Measurements from ENCODE around the gene SRMS.

Gene SRMS

GRCh38 chr20:63551068-63551467 lies 3.5 kb upstream of the SRMS start:
- DNase-seq, result no peak

- no peak for DNase-seq
Observed at GRCh38 chr20:63549679-63550282, 2.2 kb upstream of the SRMS start.

- DNase-seq, result no peak
Observed at GRCh38 chr20:63549019-63549418, 1.5 kb upstream of the SRMS start.

DNA sequence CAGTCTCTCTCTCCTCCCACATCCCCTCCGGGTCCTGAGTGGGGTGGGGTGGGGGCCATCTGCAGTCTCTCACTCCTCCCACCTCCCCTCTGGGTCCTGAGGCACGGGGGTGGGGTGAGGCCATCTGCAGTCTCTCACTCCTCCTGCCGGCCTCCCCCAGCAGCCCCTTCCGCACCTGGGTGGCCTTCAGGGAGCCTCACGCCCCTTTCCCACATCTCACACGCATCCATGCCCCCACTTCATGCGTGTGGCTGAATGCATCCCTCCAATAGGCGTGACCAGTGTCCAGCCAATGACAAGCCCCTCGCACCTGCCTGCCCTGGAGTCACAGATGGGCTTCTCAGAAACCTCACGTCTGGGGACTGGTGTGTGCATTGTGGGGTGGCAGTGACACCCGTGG lies 993 bp upstream of the SRMS start:
- no peak for DNase-seq

DNA sequence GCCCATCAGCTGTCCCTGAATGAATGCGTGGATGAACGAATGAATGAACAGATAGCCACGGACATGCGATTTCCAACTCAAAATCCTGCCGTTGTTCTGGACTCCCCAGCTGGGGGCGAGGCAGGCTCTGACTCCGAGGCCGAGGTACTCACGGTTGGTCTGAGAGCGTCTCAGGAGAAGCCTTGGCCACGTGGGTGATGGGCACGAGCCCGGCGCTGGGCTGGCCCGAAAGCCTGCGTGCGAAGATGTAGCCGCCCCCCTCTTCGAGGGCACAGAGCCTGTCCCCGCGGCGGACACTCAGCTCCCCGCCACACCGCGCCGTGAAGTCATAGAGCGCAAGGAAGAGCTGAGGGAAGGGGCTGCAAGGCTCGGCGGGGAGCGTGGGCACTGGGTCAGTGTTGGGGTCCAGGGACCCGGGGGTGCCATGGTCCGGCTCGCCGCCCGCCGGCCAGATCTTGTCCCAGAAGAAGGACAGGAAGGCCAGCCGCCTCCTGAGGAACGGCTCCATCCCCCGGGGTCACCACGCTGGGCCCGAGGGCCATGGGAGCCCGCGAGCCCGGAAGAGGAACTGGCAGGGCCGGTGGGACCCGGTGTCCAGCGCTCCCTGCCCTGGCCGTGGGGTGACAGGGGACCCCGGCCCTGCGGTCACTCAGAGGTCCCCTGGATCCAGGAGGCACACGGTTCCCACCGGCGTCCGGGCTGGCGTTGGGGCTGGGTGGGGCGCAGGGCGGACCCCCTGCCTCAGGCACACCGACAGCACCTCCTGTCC lies 409 bp downstream of the SRMS start:
- no peak for DNase-seq

DNA sequence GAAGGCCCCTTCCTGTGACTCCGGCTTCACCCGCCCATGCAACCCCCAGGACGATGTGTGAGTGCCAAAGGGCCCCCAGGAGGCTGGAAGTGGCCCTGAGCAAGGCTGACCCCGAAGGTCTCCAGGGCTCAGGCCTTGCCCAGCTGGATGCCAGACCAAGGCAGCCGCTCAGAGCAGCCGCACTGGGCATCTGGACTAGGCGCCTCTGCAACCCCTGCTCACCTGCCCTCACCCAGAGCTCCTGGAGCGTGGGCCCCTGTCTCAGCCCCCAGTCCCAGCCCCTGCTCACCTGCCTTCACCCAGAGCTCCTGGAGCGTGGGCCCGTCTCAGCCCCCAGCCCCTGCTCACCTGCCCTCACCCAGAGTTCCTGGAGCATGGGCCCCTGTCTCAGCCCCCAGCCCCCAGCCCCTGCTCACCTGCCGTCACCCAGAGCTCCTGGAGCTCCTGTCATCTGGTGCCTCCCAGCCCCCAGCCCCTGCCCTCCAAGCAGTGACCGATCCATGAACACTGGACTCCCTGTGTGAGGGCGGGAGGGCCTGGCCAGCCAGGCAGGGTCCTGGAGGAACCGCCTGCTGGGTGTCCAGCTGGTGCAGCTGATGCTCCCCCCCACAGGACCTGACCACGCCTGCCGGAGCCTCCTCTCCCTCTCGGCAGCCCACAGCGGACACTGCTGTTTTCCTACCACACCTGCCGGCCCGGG lies 1.1 kb downstream of the SRMS start:
- DNase-seq, result no peak

DNA sequence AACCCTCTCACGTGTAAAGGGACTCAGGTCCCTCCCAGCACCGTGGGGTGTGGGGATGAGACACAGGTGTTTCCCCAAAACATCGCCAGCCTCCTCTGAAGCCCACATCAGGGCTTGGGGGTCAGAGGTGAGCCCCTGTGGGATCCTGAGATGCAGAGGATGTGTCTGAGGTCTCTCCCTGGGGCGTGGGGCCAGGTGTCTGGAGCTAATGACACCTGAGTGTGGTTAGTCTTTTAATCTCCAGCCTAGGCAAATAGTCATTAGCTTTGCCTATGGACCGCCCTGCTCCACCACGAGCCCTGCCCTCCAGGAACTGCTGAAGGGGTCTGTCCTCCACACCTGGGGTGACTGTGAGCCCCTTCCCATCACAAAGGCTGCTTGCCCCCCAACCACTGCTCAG lies 1.7 kb downstream of the SRMS start:
- no peak for DNase-seq

DNA sequence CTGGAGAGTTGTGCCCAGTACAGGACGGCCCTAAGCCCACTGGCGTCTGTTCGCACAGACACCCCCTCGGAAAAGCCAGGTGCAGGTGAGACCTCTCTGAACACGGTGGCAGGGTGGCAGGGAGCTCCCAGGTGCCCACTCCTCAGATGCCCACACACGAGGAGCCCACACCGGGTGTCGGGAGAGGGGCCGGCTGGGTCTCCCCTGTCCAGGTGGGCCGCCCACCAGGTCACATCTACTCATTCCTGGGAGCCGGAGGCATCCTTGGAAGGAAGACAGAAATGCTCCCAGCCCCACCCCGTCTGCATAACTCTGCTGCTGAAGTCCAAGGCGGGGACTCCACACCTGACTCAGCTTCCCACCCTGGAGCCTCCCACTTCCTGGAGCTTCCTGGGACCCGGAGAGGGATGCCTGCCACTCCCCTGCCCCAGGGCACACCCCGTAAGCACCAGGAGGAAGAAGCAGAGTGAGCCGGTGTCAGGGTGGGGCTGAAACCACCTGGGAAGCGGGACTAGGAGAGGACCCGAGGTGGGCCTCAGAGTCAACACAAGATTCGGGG lies 2.5 kb downstream of the SRMS start:
- no peak for DNase-seq

DNA sequence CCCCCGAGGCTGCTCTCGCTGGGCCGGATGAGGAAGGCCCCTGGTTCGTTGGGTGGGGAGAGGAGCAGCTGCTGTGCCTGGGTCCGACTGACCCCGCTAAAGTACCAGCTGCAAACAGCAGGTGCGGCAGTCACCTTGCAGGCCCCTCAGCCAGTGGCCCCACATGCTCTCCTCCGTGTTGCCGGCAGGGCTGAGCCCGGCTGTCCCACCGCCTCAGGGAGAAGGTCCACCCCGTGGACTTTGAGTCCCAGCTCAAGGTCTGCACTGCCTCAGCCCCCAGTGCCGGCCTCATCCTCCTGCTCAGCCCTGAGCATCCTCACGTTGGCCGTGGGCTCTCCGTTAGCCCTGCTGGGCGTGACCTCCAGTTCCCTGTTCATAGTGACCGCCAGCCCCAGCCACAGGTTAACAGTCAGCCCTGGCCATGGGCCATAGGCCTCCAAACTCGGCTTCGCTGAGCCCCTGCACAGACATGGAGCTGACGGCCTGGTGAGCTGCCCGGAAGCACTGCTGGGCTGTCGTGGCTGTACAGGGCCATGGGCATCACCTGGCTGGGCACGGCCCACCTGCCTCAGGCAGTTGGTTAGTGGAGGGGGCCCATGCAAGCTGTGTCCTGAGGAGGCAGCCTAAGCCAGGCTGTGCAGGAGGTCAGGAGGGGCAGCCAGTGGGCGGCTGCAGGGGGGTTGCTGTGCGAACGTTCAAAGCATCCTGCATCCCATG lies 3.1 kb downstream of the SRMS start:
- no peak for DNase-seq

- DNase-seq, result no peak
Observed at GRCh38 chr20:63543733-63544132, 3.8 kb downstream of the SRMS start.

DNA sequence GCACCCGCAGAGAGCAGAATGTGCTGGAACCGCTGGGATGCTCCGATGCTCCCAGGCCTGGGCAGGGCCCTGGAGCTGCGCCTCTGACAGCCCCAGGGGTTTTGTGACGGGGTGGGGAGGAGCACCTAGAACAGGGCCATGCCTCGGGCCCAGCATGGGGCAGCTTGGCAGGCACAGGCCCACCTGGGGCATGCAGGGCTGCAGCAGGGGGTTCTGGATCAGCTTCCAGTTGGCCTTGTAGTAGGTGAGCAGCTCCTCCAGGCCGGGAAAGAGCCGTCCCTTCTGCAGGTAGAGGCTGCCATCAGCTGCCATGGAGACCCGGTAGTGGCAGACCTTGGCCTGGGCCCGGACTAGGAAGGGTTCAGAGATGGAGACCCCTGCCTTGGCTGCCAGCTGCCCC lies 4.4 kb downstream of the SRMS start:
- no peak for DNase-seq

DNA sequence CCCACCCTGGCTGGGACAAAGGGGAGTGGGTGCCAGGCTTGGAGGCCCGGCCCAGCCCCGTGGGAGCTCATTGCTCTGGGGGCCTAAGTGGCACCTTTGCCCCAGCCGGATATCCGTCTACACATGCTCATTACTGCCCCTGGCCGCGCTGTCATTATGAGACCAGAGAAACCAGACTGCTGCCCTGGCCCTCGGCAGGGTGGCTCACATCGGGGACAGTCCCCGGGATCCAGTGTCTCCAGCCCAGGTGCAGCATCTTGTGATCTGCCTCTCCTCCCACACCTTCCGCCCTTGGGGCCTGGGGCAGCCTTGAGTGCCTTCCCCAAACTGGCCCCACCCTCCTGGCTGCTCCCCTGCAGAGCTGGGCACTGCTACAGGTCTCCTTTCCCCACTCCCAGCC lies 4.9 kb downstream of the SRMS start:
- no peak for DNase-seq

GRCh38 chr20:63542031-63542559 lies 5.5 kb downstream of the SRMS start:
- DNase-seq, result no peak

GRCh38 chr20:63541371-63541770 lies 6.2 kb downstream of the SRMS start:
- no peak for DNase-seq

- DNase-seq, result peak; percentile 11
Observed at GRCh38 chr20:63540417-63541186, 6.9 kb downstream of the SRMS start.

GRCh38 chr20:63539441-63540370 lies 7.8 kb downstream of the SRMS start:
- DNase-seq, result no peak

DNA sequence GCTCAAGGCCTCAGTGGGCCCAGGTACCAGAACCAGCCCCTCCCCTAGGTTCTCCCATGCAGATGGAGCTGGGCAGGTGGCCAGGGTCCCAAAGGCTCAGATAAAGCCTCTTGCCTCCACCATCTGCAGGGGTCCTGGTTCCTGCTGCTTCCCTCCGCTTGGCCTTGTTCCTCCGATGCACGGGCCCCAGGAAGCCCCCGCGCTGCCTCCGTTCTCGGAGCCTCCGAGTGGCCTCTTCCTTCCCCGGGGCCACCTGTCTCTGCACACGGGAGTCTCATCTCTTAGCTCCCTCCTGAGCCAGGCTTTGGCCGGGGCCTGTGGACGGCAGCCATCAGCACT lies 8.5 kb downstream of the SRMS start:
- DNase-seq, result no peak

GRCh38 chr20:63538204-63539091 lies 9.1 kb downstream of the SRMS start:
- DNase-seq, result no peak

GRCh38 chr20:63537525-63538203 lies 9.9 kb downstream of the SRMS start:
- DNase-seq, result peak; percentile 76
